GM19467 (cell line): ENCODE results near the gene LLPH.
A peak's percentile ranks its signal among the peaks of the same experiment; 100 is the strongest.

ENCODE experiments used
- ATAC-seq: cut with Tn5 transposase; IDR thresholded peaks from one replicate; pipeline ENCODE4 v1.9.1; 2021; ENCODE audit warnings: mild to moderate bottlenecking, moderate library complexity; ENCODE audit not compliant: unreplicated experiment

Gene LLPH

GRCh38 chr12:66103016-66103913 lies 27.3 kb downstream of the LLPH start:
- no peak for ATAC-seq

DNA sequence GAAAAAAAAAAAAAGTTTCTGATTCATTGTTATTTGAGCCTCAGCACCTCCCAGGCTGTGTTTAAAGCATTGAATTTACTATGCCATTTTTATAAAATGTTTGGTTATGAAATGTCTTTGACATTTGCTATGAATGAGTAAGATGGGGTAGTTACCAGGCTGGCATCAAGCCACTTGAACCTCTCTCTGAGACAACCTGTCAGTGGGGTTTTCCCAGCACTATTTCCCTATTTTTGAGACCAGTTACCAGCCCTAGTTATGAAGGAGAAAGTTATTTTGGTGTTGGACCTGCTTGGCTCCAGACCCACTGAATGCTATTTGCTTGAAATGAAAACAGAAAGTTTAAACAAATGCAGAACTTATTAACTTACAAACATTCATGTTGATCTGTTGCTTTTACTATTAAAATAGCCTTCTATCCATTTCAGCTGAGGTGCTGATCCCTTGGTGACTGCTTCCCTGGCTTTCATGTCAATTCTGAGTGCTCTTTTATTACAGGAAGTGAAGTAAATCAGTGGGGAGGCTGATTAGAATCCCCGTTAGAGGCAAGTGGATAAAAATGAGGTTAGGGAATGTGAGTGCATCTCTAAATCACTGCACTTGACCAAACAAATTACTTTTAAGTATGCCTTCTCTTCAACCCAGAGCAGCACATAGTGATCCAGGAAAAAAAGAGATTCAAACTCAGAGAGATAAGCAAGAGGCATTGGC lies 37.8 kb downstream of the LLPH start:
- ATAC-seq, result no peak

GRCh38 chr12:66090157-66090556 lies 40.4 kb downstream of the LLPH start:
- no peak for ATAC-seq

DNA sequence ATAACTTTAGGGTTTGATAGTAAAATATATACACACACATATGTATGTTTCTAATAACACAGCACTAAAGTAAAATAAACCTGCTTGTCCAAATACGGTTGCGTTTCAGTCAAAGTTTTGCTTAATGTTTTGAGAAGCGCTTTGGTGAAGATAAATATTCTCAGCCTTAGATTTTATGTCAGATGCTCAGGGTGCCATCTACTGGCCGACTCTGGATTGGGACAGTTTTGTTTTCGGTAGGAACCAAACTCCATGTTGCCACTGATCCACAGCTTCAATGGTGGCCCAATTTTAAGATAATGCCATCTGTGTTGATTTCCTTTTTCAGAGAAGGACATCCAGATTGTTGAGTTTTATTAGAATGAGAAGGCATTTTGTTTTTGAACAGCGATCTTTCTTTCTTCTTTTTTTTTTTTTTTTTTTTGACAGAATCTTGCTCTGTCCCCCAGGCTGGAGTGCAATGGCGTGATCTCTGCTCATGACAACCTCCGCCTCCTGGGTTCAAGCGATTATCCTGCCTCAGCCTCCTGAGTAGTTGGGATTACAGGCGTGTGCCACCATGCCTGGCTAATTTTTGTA lies 43.1 kb downstream of the LLPH start:
- peak; percentile 75 for ATAC-seq

- no peak for ATAC-seq
Measured at GRCh38 chr12:66085998-66086397, 44.6 kb downstream of the LLPH start.

- no peak for ATAC-seq
Measured at GRCh38 chr12:66085213-66085612, 45.3 kb downstream of the LLPH start.

GRCh38 chr12:66083766-66084165 lies 46.8 kb downstream of the LLPH start:
- ATAC-seq, result no peak

- ATAC-seq, result no peak
Measured at GRCh38 chr12:66082744-66083143, 47.8 kb downstream of the LLPH start.

DNA sequence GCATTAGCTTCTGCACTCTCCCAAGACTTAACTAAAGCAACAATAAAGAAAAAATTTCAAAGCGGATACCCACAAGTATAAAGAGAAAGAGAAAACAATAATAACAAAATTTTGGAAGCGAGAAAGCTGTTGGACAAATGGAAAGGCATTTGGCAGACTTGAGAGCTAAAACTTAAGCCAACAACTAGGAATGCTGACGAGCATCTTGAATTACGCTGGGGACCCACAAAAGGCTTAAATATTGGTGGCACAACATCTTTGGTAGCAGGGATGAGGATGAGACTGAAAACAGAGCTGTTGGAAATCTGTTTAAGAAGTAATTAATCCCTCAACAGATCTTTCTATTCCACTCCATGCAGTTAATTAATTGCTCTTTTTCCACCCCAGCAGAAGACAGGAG lies 49.8 kb downstream of the LLPH start:
- ATAC-seq, result no peak

DNA sequence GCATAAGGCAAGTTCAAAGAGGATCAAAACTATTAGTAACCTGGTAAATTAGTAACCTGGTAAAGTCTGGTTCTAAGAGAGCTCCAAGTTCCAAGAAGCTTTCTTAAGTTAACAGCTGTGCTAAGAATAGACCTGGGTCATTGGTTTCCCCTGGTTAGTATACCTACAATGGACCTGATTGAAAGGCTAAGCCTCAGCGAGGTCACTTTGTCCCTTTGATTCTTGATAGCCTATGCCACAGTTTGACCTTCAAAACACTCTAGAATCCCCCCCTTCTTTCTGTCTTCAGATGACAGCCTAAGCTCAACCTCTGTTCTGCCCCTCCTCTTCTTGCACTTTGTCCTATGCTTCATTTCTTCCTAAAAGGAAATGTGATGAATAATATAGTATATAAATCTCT lies 53.0 kb downstream of the LLPH start:
- no peak for ATAC-seq

GRCh38 chr12:66074561-66074960 lies 56.0 kb downstream of the LLPH start:
- no peak for ATAC-seq

- ATAC-seq, result peak; percentile 46
Measured at GRCh38 chr12:66072566-66072965, 58.0 kb downstream of the LLPH start.

DNA sequence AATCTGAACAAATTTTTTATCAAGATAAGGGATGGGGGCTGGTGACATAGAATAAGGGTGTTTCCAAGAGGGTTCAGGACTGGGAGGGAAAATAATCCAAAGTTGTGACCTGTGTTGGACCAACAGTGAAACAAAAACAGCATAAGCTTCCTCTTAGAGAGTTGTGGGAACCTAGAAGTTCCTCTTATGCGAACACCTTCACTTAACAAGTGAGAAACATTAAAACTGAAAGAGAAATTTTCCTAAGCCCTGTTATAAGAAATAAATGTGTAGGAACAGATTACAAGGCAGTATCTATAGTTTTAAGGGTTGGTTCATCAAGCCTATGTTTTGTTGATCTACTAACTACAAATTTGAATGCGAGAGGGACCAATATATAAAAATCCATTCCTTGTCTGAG lies 58.4 kb downstream of the LLPH start:
- peak; percentile 52 for ATAC-seq

DNA sequence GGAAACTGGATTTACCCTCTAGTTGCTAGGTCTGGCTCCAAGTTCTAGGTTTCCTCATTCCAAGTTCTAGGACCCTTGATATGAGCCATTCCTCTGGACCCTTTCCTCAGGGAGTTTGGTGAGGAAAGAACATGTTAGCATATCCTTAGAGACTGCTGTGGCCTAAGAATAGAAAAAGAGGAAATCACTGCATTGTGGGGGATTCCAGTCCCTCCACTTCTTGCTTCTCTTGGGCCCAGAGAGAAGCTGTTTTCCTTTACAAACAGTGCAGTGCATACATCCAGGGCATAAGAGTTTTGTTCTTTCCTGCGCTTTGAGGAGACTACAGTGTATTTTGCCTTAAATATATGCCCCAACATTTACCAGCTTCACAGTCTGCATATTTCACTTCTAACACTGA lies 59.0 kb downstream of the LLPH start:
- ATAC-seq, result no peak

GRCh38 chr12:66070378-66071120 lies 60.0 kb downstream of the LLPH start:
- no peak for ATAC-seq

- ATAC-seq, result no peak
Measured at GRCh38 chr12:66066929-66067523, 63.5 kb downstream of the LLPH start.
